Psoas muscle (tissue), 8 donors: ENCODE measurements around the gene PDE11A. TPM values are rescaled to one million over a fixed set of nuclear protein-coding genes. Genes with fewer than 3 reads are reported as not detected.

ENCODE experiments used
- ATAC-seq, 4 donors: fragments of 200-7000 bp; cut with Tn5 transposase; one replicate each; pipeline ENCODE4 v1.9.1; 2020; ENCODE audit warnings: moderate library complexity in 3 of 4, mild to moderate bottlenecking in 2 of 4
- DNase-seq, 2 donors: peaks; one replicate each; pipeline ENCODE4 v3.0.0-alpha.2; 2020
- H3K27ac ChIP-seq: fragments of 200-600 bp; one replicate; pipeline ENCODE4 v1.8.0; 2022
- H3K27me3 ChIP-seq, 3 donors: fragments of 200-600 bp in 1 of 3; one replicate each; pipeline versions ENCODE4 v1.6.1 to v1.8.0; 2013 to 2022; ENCODE audit warnings: low read length in 2 of 3, mild to moderate bottlenecking in 2 of 3, moderate library complexity in 1 of 3; ENCODE audit not compliant: insufficient read depth in 3 of 3
- H3K36me3 ChIP-seq, 2 donors: fragments of 200-600 bp in 1 of 2; one replicate each; pipeline versions ENCODE4 v1.6.1 to v1.8.0; 2013 to 2022; ENCODE audit warnings: low read depth in 1 of 2, mild to moderate bottlenecking in 1 of 2, moderate library complexity in 1 of 2; ENCODE audit not compliant: insufficient read depth in 1 of 2
- H3K4me1 ChIP-seq: fragments of 200-600 bp; one replicate; pipeline ENCODE4 v1.8.0; 2022
- H3K4me3 ChIP-seq: fragments of 200-600 bp; one replicate; pipeline ENCODE4 v1.8.0; 2022; ENCODE audit warnings: mild to moderate bottlenecking
- H3K9me3 ChIP-seq: fragments of 200-600 bp; one replicate; pipeline ENCODE4 v1.8.0; 2022
- CTCF ChIP-seq: fragments of 200-600 bp; IDR thresholded peaks from one replicate; pipeline ENCODE4 v1.8.0; 2022; ENCODE audit warnings: antibody characterized with exemption
- WGBS, 3 donors: extraction: QIAGEN DNeasy Blood & Tissue Kit; methylation state at CpG; one replicate each; pipeline versions ENCODE4 v1.1.6 to v1.1.7; 2013; 5-methylcytosine and 5-hydroxymethylcytosine counted together
- intact Hi-C, 2 donors: fragments of 100-400 bp; cut with DNase I; formaldehyde crosslinking; loops; one replicate each; pipeline versions ENCODE4 v1.11.0 to v1.14.2; 2022
- polyA plus RNA-seq, 3 donors: library from polyadenylated mRNA; stranded (reverse); fragments of 200-250 nt; gene quantifications; one replicate each; pipeline ENCODE4 v1.2.3, GENCODE V29; 2013
- total RNA-seq, 4 donors: library from RNA; stranded (reverse); fragmentation: NEBNext Ultra II Directional in 2 of 4; extraction: Animal tissue kit (Norgen Biotek cat#: 25700) in 2 of 4; gene quantifications; one replicate each; pipeline versions ENCODE4 v1.2.1 to v1.2.4, GENCODE V29; 2021 to 2023
- donor health status: healthy with polysubstance abuse.
- donor health status: DM: no; HTN: no; CAD: no; lungs with moderate emphysema.
- donor health status: Bipolar disorder and iron deficiency.
- donor health status: healthy.
- donor health status: DM: yes; HTN: yes; CAD: no.
- donor health status: DM: no; HTN: no; CAD: no.
- donor health status: DM: no; HTN: no; CAD: no.
- donor health status: DM: yes; HTN: yes; CAD: no.

Gene PDE11A
- total and polyA plus RNA-seq, 7 donors: 0.35 to 39.7 (median 2.3) TPM

- no peaks in the 10 kb centered on the region for H3K27me3 ChIP-seq
- H3K4me3 ChIP-seq: no peak overlapping the region
- no peaks in the 10 kb centered on the region for H3K36me3 ChIP-seq
- no peaks in the 10 kb centered on the region for H3K9me3 ChIP-seq
- ATAC-seq: no peak
- peaks cover 20% of the 10 kb centered on the region for H3K4me1 ChIP-seq
- no peak for DNase-seq
- WGBS, 3 donors: 0 to 4% (median 0%) methylated on average over 1 of the region's 1 CpG
- TF ChIP-seq CTCF: no peak
- intact Hi-C loops: no loop called here
- no peak overlapping the region for H3K27ac ChIP-seq
Observed at GRCh38 chr2:177667626-177668025, 405.0 kb downstream of the PDE11A start.

- Histone ChIP-seq H3K36me3 (no peaks in the 10 kb centered on the region), H3K4me3 (no peak overlapping the region), H3K27me3 (no peaks in the 10 kb centered on the region), H3K4me1 (peaks cover 20% of the 10 kb centered on the region), H3K27ac (no peak overlapping the region), H3K9me3 (no peaks in the 10 kb centered on the region)
- no peak for DNase-seq
- no peak for ATAC-seq
- TF ChIP-seq CTCF: no peak
- intact Hi-C loops: no loop called here
Observed at GRCh38 chr2:177666408-177666807, 406.2 kb downstream of the PDE11A start.

- DNase-seq (no peak), ATAC-seq (no peak)
- TF ChIP-seq CTCF: no peak
- Histone ChIP-seq H3K27me3 (no peaks in the 10 kb centered on the region), H3K27ac (no peak overlapping the region), H3K36me3 (no peaks in the 10 kb centered on the region), H3K4me3 (no peak overlapping the region), H3K4me1 (peaks cover 16% of the 10 kb centered on the region), H3K9me3 (no peaks in the 10 kb centered on the region)
- 48 to 50% (median 49%) methylated on average over 2 of the region's 2 CpGs for WGBS, 3 donors
- intact Hi-C loops: no loop called here
Observed at GRCh38 chr2:177665948-177666347, 406.6 kb downstream of the PDE11A start.

- Histone ChIP-seq H3K9me3 (no peaks in the 10 kb centered on the region), H3K4me3 (no peak overlapping the region), H3K27ac (no peak overlapping the region), H3K36me3 (no peaks in the 10 kb centered on the region), H3K27me3 (no peaks in the 10 kb centered on the region), H3K4me1 (peaks cover 10% of the 10 kb centered on the region)
- no peak for DNase-seq
- intact Hi-C loops: no loop called here
- 68 to 73% (median 73%) methylated on average over 4 of the region's 4 CpGs for WGBS, 3 donors
- TF ChIP-seq CTCF: no peak
- no peak for ATAC-seq
Observed at GRCh38 chr2:177665328-177665727, 407.2 kb downstream of the PDE11A start.

- Histone ChIP-seq H3K36me3 (no peaks in the 10 kb centered on the region), H3K9me3 (no peaks in the 10 kb centered on the region), H3K27me3 (no peaks in the 10 kb centered on the region), H3K4me3 (no peak overlapping the region), H3K27ac (no peak overlapping the region), H3K4me1 (no peaks in the 10 kb centered on the region)
- intact Hi-C loops: no loop called here
- ATAC-seq (no peak), DNase-seq (no peak)
- TF ChIP-seq CTCF: no peak
- WGBS, 3 donors: 67 to 71% (median 70%) methylated on average over 4 of the region's 4 CpGs
Observed at GRCh38 chr2:177662895-177663294, 409.7 kb downstream of the PDE11A start.
